Neural crest cell (in vitro differentiated cells): ENCODE data around the gene CCDC8. TPM values are rescaled to one million over a fixed set of nuclear protein-coding genes. Genes with fewer than 3 reads are reported as not detected.
"Not testable (repeated sequence)": the region's sequence is repeated elsewhere in the genome, so short reads cannot be mapped to it uniquely, and the experiment has no call there.

Experiments
- DNase-seq: peaks from one replicate; pipeline ENCODE4 v3.0.0; 2021; ENCODE audit warnings: low read depth, mixed read lengths, low spot score
- H3K27ac Mint-ChIP-seq: one replicate; pipeline ENCODE4 v1.8.0; 2021; ENCODE audit warnings: mild to moderate bottlenecking, mixed read lengths; ENCODE audit not compliant: unreplicated experiment
- H3K27me3 Mint-ChIP-seq: 2 replicates; pipeline ENCODE4 v1.8.0; 2021; ENCODE audit warnings: low read depth, mild to moderate bottlenecking, mixed read lengths
- H3K36me3 Mint-ChIP-seq: 2 replicates; pipeline ENCODE4 v1.8.0; 2021; ENCODE audit warnings: low read depth, mild to moderate bottlenecking, mixed read lengths
- H3K4me1 Mint-ChIP-seq: 2 replicates; pipeline ENCODE4 v1.8.0; 2021; ENCODE audit warnings: mixed read lengths
- H3K4me3 Mint-ChIP-seq: one replicate; pipeline ENCODE4 v1.8.0; 2021; ENCODE audit warnings: mild to moderate bottlenecking, mixed read lengths
- H3K9me3 Mint-ChIP-seq: 2 replicates; pipeline ENCODE4 v1.8.0; 2021; ENCODE audit warnings: mixed read lengths
- CTCF ChIP-seq: fragments of 200-600 bp; sonication (generic); conservative IDR thresholded peaks from 2 replicates; pipeline ENCODE4 v1.5.0; 2021; ENCODE audit warnings: antibody characterized with exemption, mild to moderate bottlenecking
- total RNA-seq: library from RNA; stranded (reverse); gene quantifications from 2 replicates; pipeline ENCODE4 v1.2.1, GENCODE V29; 2021

The CCDC8 gene
- total RNA-seq, 1 donor from 2014 or later = 23.9 TPM

- no peak for TF ChIP-seq CTCF
- Mint-ChIP-seq H3K27ac (no peak overlapping the region), H3K9me3 (no peaks in the 10 kb centered on the region), H3K27me3 (peaks cover 43% of the 10 kb centered on the region), H3K36me3 (peaks cover 4% of the 10 kb centered on the region), H3K4me3 (peak overlapping the region; percentile 62), H3K4me1 (peaks cover 64% of the 10 kb centered on the region)
- no peak for DNase-seq
Measured at GRCh38 chr19:46406976-46407375, 6.4 kb downstream of the CCDC8 start.

GRCh38 chr19:46404753-46405468 is 8.5 kb downstream of the CCDC8 start:
- Mint-ChIP-seq H3K36me3 (no peaks in the 10 kb centered on the region), H3K4me1 (peaks cover 51% of the 10 kb centered on the region), H3K9me3 (no peaks in the 10 kb centered on the region), H3K27me3 (peaks cover 43% of the 10 kb centered on the region), H3K4me3 (peak overlapping the region; percentile 75), H3K27ac (no peak overlapping the region)
- DNase-seq = no peak
- TF ChIP-seq CTCF = peak; percentile 46

GRCh38 chr19:46404055-46404752 is 9.2 kb downstream of the CCDC8 start:
- DNase-seq = peak; percentile 52
- TF ChIP-seq CTCF = peak; percentile 45
- no peaks in the 10 kb centered on the region for H3K9me3 Mint-ChIP-seq
- no peaks in the 10 kb centered on the region for H3K36me3 Mint-ChIP-seq
- peaks cover 43% of the 10 kb centered on the region for H3K27me3 Mint-ChIP-seq
- no peak overlapping the region for H3K27ac Mint-ChIP-seq
- H3K4me1 Mint-ChIP-seq = peaks cover 48% of the 10 kb centered on the region
- H3K4me3 Mint-ChIP-seq = peak overlapping the region; percentile 73

GRCh38 chr19:46402725-46403124 is 10.6 kb downstream of the CCDC8 start:
- Mint-ChIP-seq H3K36me3 (no peaks in the 10 kb centered on the region), H3K4me3 (peak overlapping the region; percentile 2), H3K9me3 (no peaks in the 10 kb centered on the region), H3K27ac (no peak overlapping the region), H3K4me1 (peaks cover 36% of the 10 kb centered on the region), H3K27me3 (peaks cover 33% of the 10 kb centered on the region)
- no peak for TF ChIP-seq CTCF
- no peak for DNase-seq

GRCh38 chr19:46397801-46398479 is 15.4 kb downstream of the CCDC8 start:
- not testable (repeated sequence) for DNase-seq, H3K9me3 Mint-ChIP-seq, H3K4me3 Mint-ChIP-seq, H3K27me3 Mint-ChIP-seq, H3K36me3 Mint-ChIP-seq
- H3K4me1 Mint-ChIP-seq = peaks cover 17% of the 10 kb centered on the region
- peak overlapping the region; percentile 2 for H3K27ac Mint-ChIP-seq

GRCh38 chr19:46394402-46394797 is 19.0 kb downstream of the CCDC8 start:
- no peak for DNase-seq
- Mint-ChIP-seq H3K36me3 (peaks cover 8% of the 10 kb centered on the region), H3K4me1 (peaks cover 16% of the 10 kb centered on the region), H3K27ac (no peak overlapping the region), H3K27me3 (no peaks in the 10 kb centered on the region), H3K9me3 (no peaks in the 10 kb centered on the region), H3K4me3 (no peak overlapping the region)
- TF ChIP-seq CTCF = no peak
